Left renal cortex interstitium (tissue), 4 donors: ENCODE data around the gene FOXP1. TPM values are rescaled to one million over a fixed set of nuclear protein-coding genes. Genes with fewer than 3 reads are reported as not detected.
"Not testable (repeated sequence)": the region's sequence is repeated elsewhere in the genome, so short reads cannot be mapped to it uniquely, and the experiment has no call there.

Source experiments
- DNase-seq, 4 donors: peaks; one replicate each; pipeline ENCODE4 v3.0.0-alpha.2; 2013; ENCODE audit warnings: low read depth in 4 of 4, low spot score in 2 of 4, missing footprints in 1 of 4
- polyA plus RNA-seq, 4 donors: library from polyadenylated mRNA; unstranded; fragments of 120-200 nt; gene quantifications; one replicate each; pipeline ENCODE4 v1.2.1, GENCODE V29; 2013; ENCODE audit not compliant: insufficient read length in 4 of 4

The FOXP1 gene
- polyA plus RNA-seq, 4 donors: 31.2 to 45.8 (median 38.9) TPM

GRCh38 chr3:70982700-70983140, 600.8 kb downstream of the FOXP1 start:
- DNase-seq: no peak

- no peak for DNase-seq
Measured at GRCh38 chr3:70982284-70982683, 601.2 kb downstream of the FOXP1 start.

GRCh38 chr3:70981231-70981880, 602.2 kb downstream of the FOXP1 start:
- no peak for DNase-seq

- DNase-seq: no peak
Measured at GRCh38 chr3:70980646-70981170, 602.8 kb downstream of the FOXP1 start.

GRCh38 chr3:70979983-70980645, 603.4 kb downstream of the FOXP1 start:
- DNase-seq: no peak

- no peak for DNase-seq
Measured at GRCh38 chr3:70977712-70978111, 605.8 kb downstream of the FOXP1 start.

GRCh38 chr3:70975981-70976380, 607.5 kb downstream of the FOXP1 start:
- DNase-seq: not testable (repeated sequence)

- DNase-seq: no peak
Measured at GRCh38 chr3:70974747-70975146, 608.8 kb downstream of the FOXP1 start.

GRCh38 chr3:70973558-70973957, 610.0 kb downstream of the FOXP1 start:
- no peak for DNase-seq

- DNase-seq: no peak
Measured at GRCh38 chr3:70972855-70973254, 610.7 kb downstream of the FOXP1 start.

- DNase-seq: no peak
Measured at GRCh38 chr3:70970952-70971351, 612.6 kb downstream of the FOXP1 start.

GRCh38 chr3:70970171-70970570, 613.4 kb downstream of the FOXP1 start:
- no peak for DNase-seq

- DNase-seq: no peak
Measured at GRCh38 chr3:70963431-70964275, 619.9 kb downstream of the FOXP1 start.

- no peak for DNase-seq
Measured at GRCh38 chr3:70959506-70960291, 623.8 kb downstream of the FOXP1 start.

- no peak for DNase-seq
Measured at GRCh38 chr3:70952033-70952747, 631.3 kb downstream of the FOXP1 start.

GRCh38 chr3:70951316-70951715, 632.2 kb downstream of the FOXP1 start:
- no peak for DNase-seq

- DNase-seq: no peak
Measured at GRCh38 chr3:70947579-70947978, 635.9 kb downstream of the FOXP1 start.

GRCh38 chr3:70943886-70944285, 639.6 kb downstream of the FOXP1 start:
- no peak for DNase-seq

- no peak for DNase-seq
Measured at GRCh38 chr3:70933105-70933810, 650.3 kb downstream of the FOXP1 start.
